ENCODE measurements around the gene LTB4R.
"Not testable (repeated sequence)": the region's sequence is repeated elsewhere in the genome, so short reads cannot be mapped to it uniquely, and the experiment has no call there.

LTB4R gene

GRCh38 chr14:24322672-24323071 lies 11.4 kb downstream of the LTB4R start:
- no peak for DNase-seq (ENCODE audit: low read depth in 2 of 3, low spot score in 1 of 3)

- no peak for DNase-seq (ENCODE audit: low read depth in 2 of 3, low spot score in 1 of 3)
These were observed 12.0 kb downstream of the LTB4R start for GRCh38 chr14:24323341-24323740.

- DNase-seq (ENCODE audit: low read depth in 2 of 3, low spot score in 1 of 3) = no peak
These were observed 12.7 kb downstream of the LTB4R start for GRCh38 chr14:24324024-24324423.

GRCh38 chr14:24325041-24325530 lies 13.8 kb downstream of the LTB4R start:
- no peak for DNase-seq (ENCODE audit: low read depth in 2 of 3, low spot score in 1 of 3)

GRCh38 chr14:24325963-24326362 lies 14.7 kb downstream of the LTB4R start:
- no peak for DNase-seq (ENCODE audit: low read depth in 2 of 3, low spot score in 1 of 3)

GRCh38 chr14:24327303-24327702 lies 16.0 kb downstream of the LTB4R start:
- DNase-seq (ENCODE audit: low read depth in 2 of 3, low spot score in 1 of 3) = no peak

GRCh38 chr14:24327914-24328313 lies 16.6 kb downstream of the LTB4R start:
- DNase-seq (ENCODE audit: low read depth in 2 of 3, low spot score in 1 of 3) = not testable (repeated sequence)

- no peak for DNase-seq (ENCODE audit: low read depth in 2 of 3, low spot score in 1 of 3)
These were observed 17.9 kb downstream of the LTB4R start for GRCh38 chr14:24329073-24329663.

- peak in 1 of 3 donors; percentile 42 for DNase-seq (ENCODE audit: low read depth in 2 of 3, low spot score in 1 of 3)
These were observed 18.4 kb downstream of the LTB4R start for GRCh38 chr14:24329736-24330135.

GRCh38 chr14:24330973-24331674 lies 19.8 kb downstream of the LTB4R start:
- DNase-seq (ENCODE audit: low read depth in 2 of 3, low spot score in 1 of 3) = no peak

- DNase-seq (ENCODE audit: low read depth in 2 of 3, low spot score in 1 of 3) = no peak
These were observed 20.5 kb downstream of the LTB4R start for GRCh38 chr14:24331731-24332267.

GRCh38 chr14:24332268-24332993 lies 21.1 kb downstream of the LTB4R start:
- peak; percentile 72 to 81 (median 75) for DNase-seq (ENCODE audit: low read depth in 2 of 3, low spot score in 1 of 3)

- no peak for DNase-seq (ENCODE audit: low read depth in 2 of 3, low spot score in 1 of 3)
These were observed 23.4 kb downstream of the LTB4R start, which contains the start of gene ADCY4 for GRCh38 chr14:24334431-24335291. Gene ADCY4, minus strand, starts transcription at chr14:24335071. Its CDS starts 419 bp downstream, at chr14:24334652.

GRCh38 chr14:24335461-24336171 lies 24.3 kb downstream of the LTB4R start:
- no peak for DNase-seq (ENCODE audit: low read depth in 2 of 3, low spot score in 1 of 3)

GRCh38 chr14:24337144-24337823 lies 26.0 kb downstream of the LTB4R start:
- no peak for DNase-seq (ENCODE audit: low read depth in 2 of 3, low spot score in 1 of 3)

GRCh38 chr14:24337824-24338175 lies 26.5 kb downstream of the LTB4R start:
- DNase-seq (ENCODE audit: low read depth in 2 of 3, low spot score in 1 of 3) = no peak

GRCh38 chr14:24338843-24339242 lies 27.5 kb downstream of the LTB4R start:
- no peak for DNase-seq (ENCODE audit: low read depth in 2 of 3, low spot score in 1 of 3)

- peak in 2 of 3 donors; percentile 53 to 57 for DNase-seq (ENCODE audit: low read depth in 2 of 3, low spot score in 1 of 3)
These were observed 28.2 kb downstream of the LTB4R start, which contains the start of gene RIPK3 for GRCh38 chr14:24339284-24340151. Gene RIPK3, minus strand, starts transcription at chr14:24339991. Its CDS starts 165 bp downstream, at chr14:24339826.
